Esophagus muscularis mucosa (tissue), 4 donors: ENCODE measurements around the gene ITPR2. TPM values are rescaled to one million over a fixed set of nuclear protein-coding genes. Genes with fewer than 3 reads are reported as not detected.

Experiments
- DNase-seq: peaks from one replicate; pipeline ENCODE4 v3.0.0-alpha.2; 2017; ENCODE audit errors: extremely low spot score
- H3K27ac ChIP-seq, 4 donors: fragments of 200-600 bp; sonication (generic); replicated peaks in 1 of 4; 1 replicate in 3 of 4; 2 replicates in 1 of 4; pipeline ENCODE4 v1.5.1; 2016 to 2019; ENCODE audit warnings: mild to moderate bottlenecking in 1 of 4
- H3K27me3 ChIP-seq, 4 donors: fragments of 200-600 bp; sonication (generic); one replicate each; pipeline versions ENCODE4 v1.5.1 to v1.6.0; 2016 to 2019
- H3K36me3 ChIP-seq, 4 donors: fragments of 200-600 bp; sonication (generic); one replicate each; pipeline ENCODE4 v1.5.1; 2016 to 2019
- H3K4me1 ChIP-seq, 4 donors: fragments of 200-600 bp; sonication (generic); one replicate each; pipeline ENCODE4 v1.5.1; 2016 to 2019
- H3K4me3 ChIP-seq, 4 donors: fragments of 200-600 bp; sonication (generic); 1 replicate in 2 of 4; 2 replicates in 2 of 4; pipeline ENCODE4 v1.5.1; 2016 to 2019; ENCODE audit warnings: mild to moderate bottlenecking in 4 of 4, moderate library complexity in 1 of 4
- H3K9me3 ChIP-seq, 4 donors: fragments of 200-600 bp; sonication (generic); 1 replicate in 3 of 4; 2 replicates in 1 of 4; pipeline ENCODE4 v1.5.1; 2016 to 2019
- CTCF ChIP-seq, 3 experiments: fragments of 200-600 bp in 2 of 3; fragments of 450-650 bp in 1 of 3; sonication (generic) in 2 of 3; IDR thresholded peaks; one replicate each; pipeline ENCODE4 v1.5.1; 2017 to 2019; ENCODE audit warnings: antibody characterized with exemption in 3 of 3, mild to moderate bottlenecking in 2 of 3, moderate library complexity in 1 of 3
- EP300 ChIP-seq: sonication (generic); formaldehyde crosslinking; IDR thresholded peaks from one replicate; pipeline ENCODE4 v1.6.1; 2017; ENCODE audit warnings: antibody characterized with exemption
- POLR2A ChIP-seq: fragments of 450-650 bp; IDR thresholded peaks from one replicate; pipeline ENCODE4 v1.6.1; 2017; ENCODE audit warnings: antibody characterized with exemption, moderate library complexity, mild to moderate bottlenecking, low read depth
- POLR2AphosphoS5 ChIP-seq, 2 donors: sonication (generic); formaldehyde crosslinking; IDR thresholded peaks; one replicate each; pipeline ENCODE4 v1.6.1; 2017; ENCODE audit warnings: antibody characterized with exemption in 2 of 2
- WGBS: methylation state at CpG from one replicate; pipeline ENCODE4 v1.1.5; 2018; 5-methylcytosine and 5-hydroxymethylcytosine counted together
- intact Hi-C: fragments of 100-400 bp; cut with DNase I; formaldehyde crosslinking; loops from one replicate; pipeline ENCODE4 v1.15.1; 2023
- total RNA-seq, 4 donors: library from RNA; depleted of rRNA; stranded (reverse); fragments of >200 nt; gene quantifications; one replicate each; pipeline versions ENCODE4 v1.1.0 to v1.2.1, GENCODE V29; 2016

ITPR2 gene
- total RNA-seq, 4 donors from 2014 or later = 23.7 to 26.6 (median 25.4) TPM

GRCh38 chr12:26632756-26633155, 200.2 kb downstream of the ITPR2 start:
- H3K4me3 ChIP-seq = no peak overlapping the region
- DNase-seq = no peak
- peak overlapping the region; percentile 59 to 65 (median 61) for H3K27ac ChIP-seq
- TF ChIP-seq POLR2AphosphoS5 (IDR thresholded peaks at IDR 0.05) (no peak), EP300 (no peak), POLR2A (no peak), CTCF (IDR thresholded peaks at IDR 0.05) (no peak)
- H3K36me3 ChIP-seq = peaks cover 0 to 2% (median under 1%) of the 10 kb centered on the region in 4 donors
- intact Hi-C loops = loop anchor here (5.0 to 10.0 kb wide), 2 partner anchors 520 to 542 kb away; no protein-coding TSS in a partner anchor
- WGBS = 48% methylated on average over 6 of the region's 6 CpGs
- H3K4me1 ChIP-seq = peaks cover 6 to 86% (median 81%) of the 10 kb centered on the region in 4 donors
- no peaks in the 10 kb centered on the region for H3K27me3 ChIP-seq
- H3K9me3 ChIP-seq = no peaks in the 10 kb centered on the region

GRCh38 chr12:26631846-26632245, 201.1 kb downstream of the ITPR2 start:
- H3K4me3 ChIP-seq = no peak overlapping the region
- no peaks in the 10 kb centered on the region for H3K27me3 ChIP-seq
- H3K36me3 ChIP-seq = peaks cover 0 to 10% (median 7%) of the 10 kb centered on the region in 4 donors
- peaks cover 6 to 78% (median 77%) of the 10 kb centered on the region in 4 donors for H3K4me1 ChIP-seq
- DNase-seq = no peak
- TF ChIP-seq POLR2A (no peak), CTCF (IDR thresholded peaks at IDR 0.05) (no peak), EP300 (no peak), POLR2AphosphoS5 (IDR thresholded peaks at IDR 0.05) (no peak)
- no peaks in the 10 kb centered on the region for H3K9me3 ChIP-seq
- 87% methylated on average over 6 of the region's 6 CpGs for WGBS
- intact Hi-C loops = loop anchor here (5.0 to 10.0 kb wide), 2 partner anchors 520 to 543 kb away; no protein-coding TSS in a partner anchor
- peak overlapping the region; percentile 59 to 65 (median 61) for H3K27ac ChIP-seq

- Histone ChIP-seq H3K4me1 (peaks cover 6 to 65% (median 64%) of the 10 kb centered on the region in 4 donors), H3K27me3 (no peaks in the 10 kb centered on the region), H3K4me3 (peak overlapping the region; percentile 19 to 40 (median 22)), H3K36me3 (peaks cover 0 to 20% (median 12%) of the 10 kb centered on the region in 4 donors), H3K9me3 (no peaks in the 10 kb centered on the region), H3K27ac (peak overlapping the region; percentile 60 to 75 (median 73))
- 20% methylated on average over 10 of the region's 10 CpGs for WGBS
- peak in 1 of 2 donors; percentile 17 for TF ChIP-seq POLR2AphosphoS5 (IDR thresholded peaks at IDR 0.05)
- TF ChIP-seq EP300 = no peak
- DNase-seq = no peak
- intact Hi-C loops = loop anchor here (5.0 to 10.0 kb wide), 2 partner anchors 518 to 544 kb away; no protein-coding TSS in a partner anchor
These were observed 202.4 kb downstream of the ITPR2 start for GRCh38 chr12:26630546-26631027.

- Histone ChIP-seq H3K4me3 (peak overlapping the region; percentile 10 to 24 (median 20)), H3K27ac (peak overlapping the region; percentile 60 to 75 (median 73)), H3K4me1 (peaks cover 6 to 58% (median 58%) of the 10 kb centered on the region in 4 donors), H3K27me3 (no peaks in the 10 kb centered on the region), H3K36me3 (peaks cover 0 to 20% (median 12%) of the 10 kb centered on the region in 4 donors), H3K9me3 (no peaks in the 10 kb centered on the region)
- intact Hi-C loops = loop anchor here (1.0 to 10.0 kb wide), 3 partner anchors 22 to 545 kb away; no protein-coding TSS in a partner anchor
- DNase-seq = no peak
- TF ChIP-seq POLR2A (no peak), POLR2AphosphoS5 (IDR thresholded peaks at IDR 0.05) (no peak), EP300 (no peak), CTCF (IDR thresholded peaks at IDR 0.05) (peak; percentile 53 to 70 (median 61))
- WGBS = 23% methylated on average over 1 of the region's 1 CpG
These were observed 203.1 kb downstream of the ITPR2 start for GRCh38 chr12:26629864-26630263.

- WGBS = 91% methylated on average over 2 of the region's 2 CpGs
- Histone ChIP-seq H3K4me1 (peaks cover 6 to 43% (median 41%) of the 10 kb centered on the region in 4 donors), H3K9me3 (no peaks in the 10 kb centered on the region), H3K27ac (no peak overlapping the region), H3K4me3 (no peak overlapping the region), H3K36me3 (peaks cover 0 to 20% (median 12%) of the 10 kb centered on the region in 4 donors), H3K27me3 (no peaks in the 10 kb centered on the region)
- intact Hi-C loops = no loop called here
- TF ChIP-seq CTCF (IDR thresholded peaks at IDR 0.05) = no peak
- no peak for TF ChIP-seq EP300
- no peak for TF ChIP-seq POLR2A
- no peak for TF ChIP-seq POLR2AphosphoS5 (IDR thresholded peaks at IDR 0.05)
- DNase-seq = no peak
These were observed 204.8 kb downstream of the ITPR2 start for GRCh38 chr12:26628234-26628633.
